HuH-7.5 (cell line): ENCODE results near the gene ZMYND8.

Source experiments
- DNase-seq: peaks from one replicate; pipeline ENCODE4 v3.0.0; 2011; ENCODE audit warnings: low spot score

The ZMYND8 gene

DNA sequence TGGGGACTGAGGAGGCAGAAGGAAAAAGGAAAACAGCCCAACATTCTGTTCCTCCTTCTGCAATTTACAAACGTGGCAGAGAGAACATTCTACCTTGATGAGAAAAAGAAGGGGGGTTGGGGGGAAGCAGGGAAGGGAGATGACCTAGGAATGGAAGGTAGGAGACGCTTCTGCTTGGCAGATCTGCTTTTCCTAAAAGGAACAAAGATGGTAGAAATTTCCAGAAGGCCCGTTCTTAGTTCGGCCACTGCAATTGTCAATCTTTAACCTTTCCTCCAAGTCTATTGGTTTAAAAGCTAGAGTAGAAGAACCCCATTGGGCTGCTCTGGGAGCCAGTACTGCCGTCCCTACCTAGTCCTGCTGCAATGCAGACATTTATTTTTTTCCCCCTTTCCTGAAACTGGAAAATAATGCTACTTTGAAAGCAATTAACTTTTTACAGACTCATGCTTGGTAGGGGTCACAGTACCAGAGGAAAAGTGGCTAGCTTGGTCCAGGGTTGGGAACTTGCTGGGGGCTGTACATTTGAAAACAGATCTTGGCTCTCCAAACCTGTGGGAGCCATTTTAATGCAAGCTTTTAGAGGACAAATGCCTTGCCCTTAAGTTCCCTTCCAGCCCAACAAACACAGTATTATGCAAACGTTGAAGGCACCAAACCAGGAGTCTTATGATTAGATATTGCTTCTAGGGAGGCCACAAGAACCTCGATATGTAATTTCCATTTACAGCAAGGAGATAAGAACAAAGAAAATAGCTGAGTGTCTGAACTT is 2.6 kb downstream of the ZMYND8 start:
- DNase-seq: no peak

DNA sequence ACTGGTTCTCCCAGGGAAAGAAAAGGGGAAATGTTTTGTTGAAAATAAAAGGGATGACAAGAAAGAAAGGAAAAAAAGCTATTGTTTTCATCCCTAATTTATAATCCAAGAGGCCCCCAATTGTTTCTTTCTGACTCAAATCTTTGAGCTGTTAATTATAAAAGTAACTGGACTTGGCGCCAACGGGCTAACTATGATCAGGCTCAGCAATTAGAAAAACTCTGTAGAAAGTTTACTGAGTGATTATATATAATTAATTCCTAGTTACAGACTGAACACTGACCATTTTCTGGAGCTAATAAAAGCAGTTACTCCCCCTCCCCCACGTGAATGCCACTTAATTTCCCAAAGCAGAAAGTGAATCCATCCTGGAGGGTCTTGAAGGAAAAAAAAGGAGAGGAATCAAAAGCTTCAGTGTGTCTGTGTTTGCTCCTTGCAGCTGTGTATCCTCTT is 3.2 kb downstream of the ZMYND8 start:
- no peak for DNase-seq

DNA sequence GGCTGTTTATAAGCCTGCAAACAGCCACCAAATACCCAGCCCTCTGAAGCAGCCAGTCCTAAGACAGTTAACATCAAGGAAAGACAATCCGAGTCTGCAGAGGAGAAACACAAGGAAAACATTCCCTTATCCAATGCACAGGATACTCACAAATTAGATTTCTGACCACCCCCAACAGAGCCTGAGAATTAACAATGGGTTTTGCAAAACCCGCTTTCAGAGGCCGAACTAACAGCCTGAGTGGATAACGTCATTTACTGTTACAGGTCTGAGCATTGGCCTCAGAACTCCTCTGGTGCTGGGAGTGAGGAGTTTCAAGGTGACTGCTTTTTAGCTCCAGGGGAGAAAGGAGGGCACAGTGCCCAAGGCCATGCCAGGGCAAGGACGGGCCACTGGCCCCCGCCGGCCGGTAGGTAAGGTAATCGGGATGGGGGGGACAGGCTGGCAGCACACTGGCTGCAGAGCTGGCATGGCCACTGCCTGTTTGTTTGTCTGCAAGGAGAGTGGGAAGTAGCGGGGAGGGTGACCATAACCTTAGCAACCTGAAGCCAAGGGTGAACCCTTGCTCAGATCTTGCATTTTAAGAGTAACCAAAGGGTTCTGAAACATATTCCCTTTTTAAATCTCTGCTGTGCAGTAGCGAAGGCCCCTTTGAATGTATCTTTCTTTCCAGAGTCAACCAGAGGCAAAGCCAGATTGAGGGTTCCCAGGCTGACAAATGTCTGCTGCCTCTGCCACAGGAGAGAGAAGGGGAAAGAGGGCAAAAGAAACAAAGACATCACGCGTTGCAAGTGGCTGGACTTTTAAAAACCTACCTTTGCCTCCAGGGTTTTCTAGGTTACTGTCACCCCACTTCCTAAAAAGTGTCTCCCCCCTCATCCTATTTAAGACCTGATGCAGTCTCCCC is 3.9 kb downstream of the ZMYND8 start:
- DNase-seq: no peak

DNA sequence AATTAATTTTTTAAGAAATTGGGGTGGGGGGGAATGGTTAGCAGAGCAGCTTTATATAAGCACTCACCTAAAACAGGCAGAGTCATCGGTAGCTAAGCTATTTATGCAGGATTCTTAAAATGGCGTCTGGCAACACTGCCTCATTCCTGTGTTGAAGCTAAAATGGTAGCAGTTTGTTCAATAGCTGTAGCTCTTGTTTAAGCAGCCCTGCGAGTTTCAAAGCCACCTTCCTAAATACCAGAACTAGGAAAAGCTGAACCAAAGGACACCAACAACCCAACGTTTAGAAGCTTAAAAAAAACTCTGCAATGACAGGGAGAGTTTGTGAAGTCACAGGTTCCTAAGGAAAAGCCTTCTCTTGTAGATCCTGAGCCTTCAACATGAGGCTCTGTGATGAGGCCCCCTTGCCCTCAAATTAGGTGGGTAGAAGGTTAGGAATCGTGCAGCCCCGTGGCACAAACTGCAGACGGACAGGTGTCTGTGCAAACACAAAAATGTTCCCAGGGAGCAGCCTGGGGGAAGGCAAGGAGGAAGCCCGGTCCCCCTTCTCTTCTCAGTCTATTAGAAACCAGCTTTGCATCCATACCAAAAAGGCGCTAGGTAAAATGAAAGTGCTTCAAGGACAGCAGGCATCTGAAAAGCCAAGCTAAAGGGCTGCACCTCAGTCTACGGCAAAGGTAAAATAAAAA is 4.7 kb downstream of the ZMYND8 start:
- no peak for DNase-seq

DNA sequence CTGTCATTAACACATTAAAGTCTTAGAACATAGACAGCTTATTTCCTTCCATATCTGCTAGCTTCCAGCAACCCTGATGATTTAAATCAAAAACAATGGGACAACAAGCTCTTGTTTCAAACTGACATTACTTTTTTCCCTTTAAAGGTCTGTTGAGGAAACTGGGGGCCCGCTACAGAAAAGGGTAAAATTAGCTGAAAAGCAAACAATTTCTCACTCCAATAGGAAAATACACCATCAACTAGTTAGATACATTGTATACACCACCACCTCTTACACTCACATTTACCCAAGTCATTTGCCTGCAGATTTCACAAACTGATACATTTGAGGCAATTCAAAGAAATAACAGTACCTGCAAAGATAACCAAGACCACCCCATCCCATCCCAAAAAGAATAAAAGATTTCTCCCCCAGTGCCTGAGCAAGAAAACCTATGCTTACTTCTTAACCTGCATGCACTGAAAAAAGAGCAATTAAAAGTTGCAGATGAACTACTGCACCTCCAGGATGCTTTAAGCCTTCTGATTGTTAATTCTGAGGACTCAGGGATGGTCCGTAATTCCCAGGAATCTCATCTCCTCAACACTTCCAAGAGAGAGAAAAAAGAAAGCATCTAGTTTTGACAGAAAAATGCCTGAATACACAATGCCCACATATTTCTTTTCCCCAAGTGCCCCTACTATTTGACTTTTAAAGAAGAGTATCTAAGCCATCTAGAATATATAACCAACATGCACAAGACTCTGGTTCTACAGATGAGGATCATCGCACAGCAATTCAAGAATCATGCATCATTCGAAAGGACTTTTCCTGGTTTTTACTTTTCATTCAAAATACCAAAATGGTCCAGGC is 5.6 kb downstream of the ZMYND8 start:
- DNase-seq: no peak

DNA sequence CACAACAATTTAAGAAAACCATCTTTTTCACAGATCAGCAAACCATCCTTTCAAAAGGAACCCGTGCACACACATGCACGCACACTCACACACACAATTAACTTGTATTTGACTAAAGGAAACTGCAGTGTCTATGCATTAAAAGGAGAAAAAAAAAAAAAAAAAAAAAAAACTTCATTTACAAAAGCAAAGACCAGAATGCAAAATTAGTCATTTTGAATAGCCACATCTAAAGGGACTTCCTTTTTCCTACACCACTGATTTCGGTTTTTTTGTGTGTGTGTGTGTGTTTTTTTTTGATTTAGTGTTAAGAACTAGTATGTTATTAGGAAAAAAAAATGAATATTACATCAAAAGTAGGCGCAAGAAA is 6.3 kb downstream of the ZMYND8 start:
- no peak for DNase-seq

DNA sequence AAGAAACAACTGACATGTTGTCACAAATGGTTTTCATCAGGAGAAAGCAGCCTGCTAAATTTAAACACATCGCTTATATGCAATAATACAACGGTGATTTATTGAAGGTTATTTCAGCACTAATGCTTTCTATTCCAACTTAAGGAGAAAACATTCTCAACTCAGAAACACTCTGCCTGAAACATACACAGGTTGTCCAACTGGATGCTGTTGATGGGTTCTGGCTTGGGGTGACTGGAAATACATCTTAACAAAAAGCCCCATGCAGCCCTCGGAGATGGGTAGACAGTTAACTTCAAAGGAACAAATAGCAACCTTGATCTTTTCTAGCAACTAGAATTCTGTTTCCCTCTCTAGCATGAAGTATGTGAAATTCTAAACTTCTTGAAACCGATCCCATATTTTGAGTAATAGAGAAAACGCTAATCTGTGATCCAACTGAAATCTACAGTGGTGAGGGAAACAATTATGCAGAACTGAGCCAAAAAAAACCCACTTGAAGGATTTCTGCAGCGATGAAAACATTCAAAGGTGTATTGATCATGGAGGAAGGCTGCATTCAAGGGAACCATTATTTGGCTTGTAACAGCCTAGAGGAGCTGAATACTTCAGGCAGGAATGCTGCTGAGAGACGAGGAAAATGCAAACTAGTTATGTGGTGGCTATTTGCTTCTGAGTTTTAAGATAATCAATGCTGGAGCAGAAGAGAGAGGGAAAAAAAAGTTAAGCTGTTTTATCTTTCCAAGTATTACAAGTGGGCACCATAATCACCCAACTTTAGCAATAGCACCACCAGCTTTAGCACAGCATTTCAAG is 6.9 kb downstream of the ZMYND8 start:
- DNase-seq: no peak

DNA sequence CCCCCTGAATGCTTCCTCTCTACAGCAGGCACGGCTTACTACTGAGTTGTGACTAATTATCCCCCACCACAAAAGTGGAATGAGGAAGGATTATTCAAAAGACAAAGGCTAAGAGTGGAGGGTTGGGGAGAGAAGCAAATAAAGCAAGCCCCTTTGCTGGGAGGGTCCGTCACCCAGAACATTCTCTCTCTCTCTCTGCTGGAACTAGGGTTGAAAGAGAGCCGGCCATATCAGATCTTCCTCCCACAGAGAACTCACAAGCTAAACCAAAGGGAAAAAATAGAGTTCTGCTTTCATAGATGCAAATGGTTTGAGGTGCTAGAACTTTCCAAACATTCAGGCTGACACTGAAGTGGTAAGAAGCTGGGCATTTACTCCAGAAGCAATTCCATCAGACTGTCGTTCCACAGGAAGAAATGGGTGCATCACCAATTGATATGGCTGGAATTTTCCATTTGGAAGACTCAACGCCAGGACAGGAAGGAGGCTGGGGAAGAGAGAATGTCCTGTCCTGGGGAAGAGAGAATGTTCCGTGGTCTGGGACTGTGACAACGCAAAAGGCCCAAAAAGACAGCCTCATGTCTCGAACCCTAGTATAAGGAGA is 7.9 kb downstream of the ZMYND8 start:
- no peak for DNase-seq

DNA sequence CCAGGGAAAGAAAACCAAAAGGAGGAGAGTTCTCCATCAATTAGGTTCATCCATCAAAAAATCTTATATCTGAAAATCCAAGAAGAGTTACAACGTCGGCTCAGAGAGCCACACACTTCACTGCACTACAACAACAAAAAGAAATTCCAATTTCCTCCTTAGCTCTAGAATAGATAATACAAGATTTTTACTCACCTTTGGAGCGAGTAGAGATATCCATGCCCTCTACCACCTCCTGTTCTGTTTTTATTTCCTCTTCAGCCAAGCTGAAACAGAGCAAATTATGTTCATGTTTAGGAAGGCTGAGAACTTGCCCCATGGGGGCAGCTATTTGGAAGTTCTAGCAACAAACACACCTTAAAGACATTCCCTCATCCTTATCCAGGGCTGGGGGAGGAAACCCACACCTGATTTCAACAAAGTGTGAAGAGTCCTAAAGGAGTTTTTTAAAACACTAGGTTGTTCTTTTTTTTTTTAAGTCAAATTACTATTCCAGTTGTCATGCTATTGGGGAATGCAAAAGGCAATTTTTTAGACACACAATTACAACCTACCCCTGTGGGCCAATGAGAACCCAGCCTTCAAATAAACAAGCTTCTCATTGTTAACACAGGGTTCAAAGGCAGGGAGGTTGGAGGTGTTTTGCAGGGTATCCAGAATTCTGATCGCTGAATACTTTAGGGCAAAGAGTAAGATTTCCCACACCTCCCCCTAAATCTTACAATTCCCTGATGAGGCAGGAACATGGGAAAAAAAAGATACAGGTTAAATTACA is 8.7 kb downstream of the ZMYND8 start:
- no peak for DNase-seq

DNA sequence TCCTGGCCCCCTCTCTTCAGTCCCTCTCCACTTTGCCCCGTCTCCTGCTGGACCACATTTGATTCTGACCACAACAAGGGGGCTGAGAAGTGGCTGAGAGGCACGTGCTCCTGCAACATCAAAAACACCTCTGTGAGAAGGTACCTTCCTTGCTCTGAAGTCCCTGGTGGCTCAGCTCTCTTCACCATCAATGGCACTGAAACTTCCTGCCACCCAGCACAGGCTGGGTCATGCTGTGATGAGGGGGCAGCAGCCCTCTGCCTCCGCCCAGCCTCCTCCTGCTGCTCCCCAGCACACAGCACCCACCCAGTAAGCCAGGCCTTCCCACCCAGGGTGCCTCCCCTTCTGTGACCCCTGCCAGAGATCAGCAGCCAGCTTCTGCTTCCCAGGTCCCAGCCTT is 10.3 kb downstream of the ZMYND8 start:
- DNase-seq: no peak

DNA sequence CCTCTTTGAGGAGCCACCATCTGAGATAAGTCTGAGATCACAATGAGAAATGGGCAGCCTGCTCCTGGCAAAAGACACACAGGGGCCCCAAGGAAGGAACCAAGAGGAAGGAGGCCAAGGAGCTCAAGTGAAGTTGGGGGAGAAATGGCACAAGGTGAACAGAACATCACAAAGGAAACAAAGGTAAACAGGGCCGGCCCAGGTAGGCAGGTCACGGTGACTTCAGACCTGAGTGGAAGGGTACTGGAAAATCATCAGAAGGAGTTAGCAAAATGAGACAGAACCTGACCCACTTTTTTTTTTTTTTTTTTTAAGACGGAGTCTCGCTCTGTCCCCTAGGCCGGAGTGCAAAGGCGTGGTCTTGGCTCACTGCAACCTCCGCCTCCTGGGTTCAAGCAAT is 11.3 kb downstream of the ZMYND8 start:
- no peak for DNase-seq

DNA sequence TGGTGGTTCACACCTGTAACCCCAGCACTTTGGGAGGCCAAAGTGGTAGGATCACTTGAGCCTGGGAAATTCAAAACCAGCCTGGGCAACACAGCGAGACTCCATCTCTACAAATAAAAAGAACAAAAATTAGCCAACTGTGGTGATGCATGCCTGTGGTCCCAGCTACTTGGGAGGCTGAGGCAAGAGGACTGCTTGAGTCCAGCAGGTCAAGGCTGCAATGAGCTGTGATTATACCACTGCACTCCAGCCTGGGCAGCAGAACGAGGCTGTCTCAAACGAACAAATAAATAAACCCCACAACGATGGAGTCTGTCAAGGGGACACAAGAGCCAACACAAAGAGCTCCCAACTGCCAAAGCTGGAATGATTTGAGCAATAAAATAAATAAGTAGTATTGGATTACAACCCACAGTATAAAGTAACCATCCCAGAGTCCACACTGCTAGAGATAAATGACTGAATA is 13.5 kb downstream of the ZMYND8 start:
- no peak for DNase-seq

DNA sequence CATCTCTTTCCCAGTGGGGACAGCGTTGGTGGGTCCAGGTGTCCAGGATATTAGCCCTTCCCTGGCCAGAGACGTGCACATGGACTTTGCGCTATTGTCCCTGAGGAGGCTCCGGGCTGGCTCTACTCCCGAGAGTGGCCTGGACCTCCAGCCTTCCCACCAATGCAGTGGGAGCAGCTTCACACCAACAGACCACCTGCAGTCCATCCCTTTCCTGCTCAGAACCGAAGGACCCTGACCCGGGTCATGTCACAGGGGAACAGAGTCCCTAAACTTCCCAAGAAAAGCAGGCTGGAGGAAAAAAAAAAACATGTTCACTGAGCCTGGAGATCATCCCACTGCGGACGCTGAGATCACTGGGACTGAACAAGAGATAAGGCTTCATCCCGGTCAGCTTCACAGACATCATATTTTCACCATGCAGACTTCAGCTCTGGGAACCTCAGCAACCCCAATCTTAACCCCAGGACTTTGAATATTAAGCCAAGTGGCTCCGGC is 18.3 kb downstream of the ZMYND8 start:
- DNase-seq: no peak

DNA sequence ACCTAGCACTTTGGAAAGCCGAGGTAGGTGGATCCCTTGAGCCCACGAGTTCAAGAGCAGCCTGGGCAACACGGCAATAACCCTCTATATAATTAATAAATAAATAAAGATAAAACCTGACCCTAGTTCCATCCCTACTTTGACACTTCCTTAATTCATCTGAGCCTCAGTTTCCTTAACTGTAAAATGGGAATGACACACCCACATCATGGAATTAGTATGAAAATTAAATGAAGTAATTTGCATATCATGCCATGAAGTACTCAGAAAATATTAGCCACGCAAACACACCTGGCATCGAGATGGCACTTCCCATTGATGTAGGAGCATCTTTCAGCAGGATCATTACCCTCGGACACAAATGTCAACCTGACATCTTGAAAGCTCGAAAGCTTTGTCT is 19.1 kb downstream of the ZMYND8 start:
- no peak for DNase-seq

DNA sequence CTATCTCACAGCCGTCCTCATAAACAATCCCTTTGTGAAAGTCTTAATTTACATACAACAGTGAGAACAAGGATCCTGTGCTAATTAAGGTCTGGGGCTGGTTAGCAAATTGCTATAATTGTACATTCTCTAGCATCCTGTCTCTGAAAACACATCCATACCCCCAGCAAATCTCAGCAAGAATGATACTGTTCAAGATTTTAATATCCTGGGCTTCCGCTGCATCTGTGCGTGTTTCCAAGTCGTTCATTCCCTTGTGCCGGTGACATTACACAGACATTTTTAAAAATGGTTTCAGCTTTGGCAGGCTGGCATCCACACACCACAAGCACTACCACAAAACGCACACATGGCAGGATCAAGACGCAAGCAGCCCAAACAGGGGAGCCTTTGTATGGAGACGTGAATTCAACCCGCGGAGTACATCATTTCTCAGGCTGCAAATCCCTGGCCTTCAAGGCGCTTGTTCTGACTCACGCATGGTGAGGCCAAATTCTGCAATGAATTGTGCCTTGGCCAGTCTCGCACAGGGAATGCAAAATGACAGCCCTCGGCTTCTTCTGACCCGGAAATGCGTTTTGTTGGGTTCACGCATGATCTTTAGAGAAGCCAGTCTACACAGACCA is 20.3 kb downstream of the ZMYND8 start:
- no peak for DNase-seq

DNA sequence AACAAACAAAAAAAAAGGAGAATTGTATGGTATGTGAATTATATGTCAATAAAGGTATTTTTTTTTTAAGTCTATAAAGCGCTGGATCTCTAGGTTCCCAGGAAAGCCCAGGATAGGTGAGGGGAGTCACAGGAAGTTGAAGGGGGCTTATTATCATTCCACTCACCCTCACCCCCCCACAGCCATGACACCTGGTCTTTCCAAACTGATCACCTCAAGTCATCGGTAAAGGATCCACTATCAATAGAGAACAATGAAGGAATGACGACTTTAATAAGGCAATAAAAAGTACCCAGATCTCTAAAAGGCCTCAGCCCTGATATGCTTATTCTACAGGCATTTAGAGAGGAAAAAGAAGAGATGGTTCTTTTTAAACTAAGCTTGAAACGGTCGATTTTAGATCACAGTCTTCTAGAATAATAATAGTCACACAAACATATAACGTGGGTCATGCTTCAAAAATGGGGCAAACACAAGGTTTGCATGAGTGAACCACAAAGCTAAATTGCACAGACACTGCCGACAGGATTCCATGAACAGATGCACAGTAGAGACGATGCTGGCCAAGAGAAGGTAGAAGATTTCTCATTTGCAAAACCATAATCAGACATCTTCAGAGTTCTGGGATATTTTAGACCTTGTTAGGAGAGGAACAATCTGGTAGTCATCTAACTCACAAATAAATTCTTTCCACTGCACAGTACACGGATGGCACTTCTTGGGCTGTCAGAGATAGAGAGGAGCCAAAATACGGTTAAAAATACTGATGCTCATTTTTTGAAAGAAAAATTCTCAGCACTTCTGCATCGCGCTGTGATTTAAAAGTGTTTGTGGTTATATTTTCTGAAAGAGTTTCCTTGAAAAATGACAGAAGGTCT is 21.0 kb downstream of the ZMYND8 start:
- DNase-seq: no peak

DNA sequence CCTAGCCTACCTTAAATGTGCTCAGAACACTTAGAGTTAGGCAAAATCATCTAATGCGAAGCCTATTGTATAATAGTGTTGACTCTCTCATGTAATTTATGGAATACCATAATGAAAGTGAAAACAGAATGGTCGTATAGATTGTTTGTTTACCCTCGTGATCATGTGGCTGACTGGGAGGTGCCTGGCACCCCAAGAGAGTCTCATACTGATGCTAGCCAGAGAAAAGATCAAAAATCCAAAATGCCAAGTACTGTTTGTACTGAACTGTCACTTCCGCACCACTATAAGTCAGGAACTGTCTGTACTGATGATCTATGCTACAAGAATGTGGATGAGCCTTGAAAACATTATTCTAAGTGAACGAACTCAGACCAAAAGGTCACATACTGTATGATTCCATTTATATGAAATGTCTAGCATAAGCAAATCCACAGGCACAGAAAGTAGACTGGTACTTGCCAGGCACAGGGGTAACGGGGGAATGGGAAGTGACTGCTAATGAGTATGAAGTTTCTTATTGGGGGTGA is 22.4 kb downstream of the ZMYND8 start:
- DNase-seq: no peak
